HCT116 (cell line): Measurements from ENCODE around the gene CUZD1. TPM values are rescaled to one million over a fixed set of nuclear protein-coding genes. Genes with fewer than 3 reads are reported as not detected.

Source experiments
- ATAC-seq: fragments of 200-7000 bp; cut with Tn5 transposase; 2 replicates; pipeline ENCODE4 v1.9.1; 2020; ENCODE audit warnings: mild to moderate bottlenecking, moderate library complexity
- BruUV-seq: library from RNA; stranded (reverse); fragments of 400-500 nt; replicated peaks from 2 replicates; lab custom pipeline; 2021; lab: Mats Ljungman, UMichigan
- CTCF ChIA-PET: fragments of 300-600 bp; sonication (Branson Sonifier 250); formaldehyde crosslinking; loops from one replicate; lab custom pipeline; 2021; ENCODE audit warnings: antibody characterized with exemption; lab: Charles Lee
- POLR2A ChIA-PET: fragments of 300-600, 350-600 bp; sonication (Branson Sonifier 250); formaldehyde crosslinking; loops from one replicate; lab custom pipeline; 2021; ENCODE audit warnings: antibody characterized with exemption; lab: Charles Lee
- RAD21 ChIA-PET, 2 experiments: fragments of 300-600 bp; sonication (Branson Sonifier 250); formaldehyde crosslinking; loops; one replicate each; lab custom pipeline; 2023; ENCODE audit warnings: low total read pairs in 2 of 2; ENCODE audit not compliant: uncharacterized antibody in 2 of 2, unreplicated experiment in 2 of 2, low non-redundant PET in 1 of 2; lab: Charles Lee
- DNase-seq: peaks from one replicate; pipeline ENCODE4 v3.0.0-alpha.2; 2010; ENCODE audit warnings: low read depth, low spot score
- H2AFZ ChIP-seq: fragments of 200-600 bp; shearing (Covaris generic), sonication (generic); 2 replicates; pipeline ENCODE4 v1.6.1; 2017; ENCODE audit warnings: low read depth, mixed run types, mixed read lengths, antibody characterized with exemption, low read length; ENCODE audit not compliant: poor library complexity, severe bottlenecking
- H3K27ac ChIP-seq: 2 replicates; pipeline ENCODE4 v1.5.1; 2012; ENCODE audit warnings: low read depth, low read length
- H3K27me3 ChIP-seq: fragments of 200-600 bp; sonication (generic); 2 replicates; pipeline ENCODE4 v1.6.1; 2016; ENCODE audit warnings: mixed run types, low read length, mixed read lengths; ENCODE audit not compliant: insufficient read depth
- H3K36me3 ChIP-seq, 2 experiments: fragments of 200-500 bp in 1 of 2; fragments of 200-600 bp in 1 of 2; sonication (Bioruptor generic) in 1 of 2; sonication (generic) in 1 of 2; 2 replicates each; pipeline versions ENCODE4 v1.5.1 to v1.6.1; 2014 to 2016; ENCODE audit warnings: low read length in 2 of 2, inconsistent platforms in 1 of 2, mixed read lengths in 1 of 2, mixed run types in 1 of 2; ENCODE audit not compliant: insufficient read depth in 2 of 2, control insufficient read depth in 1 of 2
- H3K4me1 ChIP-seq, 2 experiments: fragments of 200-600 bp in 1 of 2; sonication (generic) in 1 of 2; 2 replicates each; pipeline versions ENCODE4 v1.5.1 to v1.6.1; 2012 to 2017; ENCODE audit warnings: low read length in 2 of 2, inconsistent platforms in 1 of 2, mild to moderate bottlenecking in 1 of 2, mixed read lengths in 1 of 2, mixed run types in 1 of 2, moderate library complexity in 1 of 2; ENCODE audit not compliant: insufficient read depth in 2 of 2, control insufficient read depth in 1 of 2
- H3K4me2 ChIP-seq: fragments of 200-600 bp; sonication (generic); 2 replicates; pipeline ENCODE4 v1.6.1; 2017; ENCODE audit warnings: mixed run types, low read length, mixed read lengths
- H3K4me3 ChIP-seq, 2 experiments: fragments of 200-600 bp in 1 of 2; sonication (generic) in 1 of 2; replicated peaks in 1 of 2; 2 replicates each; pipeline ENCODE4 v1.5.1; 2011 to 2016; ENCODE audit warnings: low read length in 2 of 2, control low read depth in 1 of 2, low read depth in 1 of 2, mild to moderate bottlenecking in 1 of 2, mixed read lengths in 1 of 2, mixed run types in 1 of 2
- H3K79me2 ChIP-seq: fragments of 200-600 bp; sonication (generic); 2 replicates; pipeline ENCODE4 v1.6.1; 2017; ENCODE audit warnings: mild to moderate bottlenecking, mixed run types, low read length, moderate library complexity, mixed read lengths; ENCODE audit not compliant: insufficient read depth
- H3K9ac ChIP-seq: fragments of 200-600 bp; sonication (generic); 2 replicates; pipeline ENCODE4 v1.6.1; 2016; ENCODE audit warnings: low read length, mixed read lengths
- H3K9me2 ChIP-seq: fragments of 200-600 bp; sonication (generic), shearing (Covaris generic); 2 replicates; pipeline ENCODE4 v1.6.1; 2017; ENCODE audit warnings: mixed run types, mild to moderate bottlenecking, moderate library complexity; ENCODE audit not compliant: insufficient read depth
- H3K9me3 ChIP-seq, 2 experiments: fragments of 200-500 bp in 1 of 2; fragments of 200-600 bp in 1 of 2; sonication (Bioruptor generic) in 1 of 2; sonication (generic) in 1 of 2; 2 replicates each; pipeline ENCODE4 v1.6.1; 2014 to 2017; ENCODE audit warnings: low read length in 2 of 2, mixed read lengths in 2 of 2, inconsistent platforms in 1 of 2, low read depth in 1 of 2, mild to moderate bottlenecking in 1 of 2, mixed run types in 1 of 2, moderate library complexity in 1 of 2; ENCODE audit not compliant: control insufficient read depth in 1 of 2, insufficient read depth in 1 of 2
- H4K20me1 ChIP-seq: fragments of 200-600 bp; sonication (generic), shearing (Covaris generic); 2 replicates; pipeline ENCODE4 v1.6.1; 2017; ENCODE audit warnings: mixed run types, mild to moderate bottlenecking, moderate library complexity; ENCODE audit not compliant: insufficient read depth
- CBX3 ChIP-seq: IDR thresholded peaks from 2 replicates; pipeline ENCODE4 v1.6.1; 2012; ENCODE audit warnings: low read depth
- CEBPB ChIP-seq: IDR thresholded peaks from 2 replicates; pipeline ENCODE4 v1.6.1; 2012; ENCODE audit warnings: low read depth
- EGR1 ChIP-seq: IDR thresholded peaks from 2 replicates; pipeline ENCODE4 v1.6.1; 2012; ENCODE audit warnings: low read depth
- ELF1 ChIP-seq: IDR thresholded peaks from 2 replicates; pipeline ENCODE4 v1.6.1; 2012; ENCODE audit warnings: low read depth, borderline replicate concordance
- EZH2 ChIP-seq: fragments of 200-600 bp; sonication (generic); IDR thresholded peaks from 2 replicates; pipeline ENCODE4 v1.6.1; 2017; ENCODE audit warnings: antibody characterized with exemption, mixed run types
- FOSL1 ChIP-seq: IDR thresholded peaks from 2 replicates; pipeline ENCODE4 v1.6.1; 2012; ENCODE audit warnings: low read depth
- JUND ChIP-seq: IDR thresholded peaks from 2 replicates; pipeline ENCODE4 v1.6.1; 2012
- POLR2A ChIP-seq: IDR thresholded peaks from 2 replicates; pipeline ENCODE4 v1.7.0; 2011; ENCODE audit warnings: borderline replicate concordance; ENCODE audit not compliant: insufficient read depth, insufficient read length; ENCODE audit errors: extremely low read depth
- POLR2AphosphoS5 ChIP-seq: IDR thresholded peaks from 2 replicates; pipeline ENCODE4 v1.6.1; 2011; ENCODE audit warnings: mild to moderate bottlenecking, low read depth, low read length, moderate library complexity
- RAD21 ChIP-seq: IDR thresholded peaks from 2 replicates; pipeline ENCODE4 v1.6.1; 2012; ENCODE audit warnings: low read depth, mild to moderate bottlenecking
- SIN3A ChIP-seq: IDR thresholded peaks from 2 replicates; pipeline ENCODE4 v1.6.1; 2012; ENCODE audit warnings: low read depth
- SP1 ChIP-seq: IDR thresholded peaks from 2 replicates; pipeline ENCODE4 v1.6.1; 2012; ENCODE audit warnings: low read depth
- SRF ChIP-seq: IDR thresholded peaks from 2 replicates; pipeline ENCODE4 v1.6.1; 2012; ENCODE audit warnings: low read depth
- TCF7L2 ChIP-seq: IDR thresholded peaks from 2 replicates; pipeline ENCODE4 v1.7.0; 2011; ENCODE audit warnings: borderline replicate concordance, inconsistent platforms; ENCODE audit not compliant: insufficient read depth, insufficient read length; ENCODE audit errors: extremely low read depth
- ZFX ChIP-seq: fragments of 450-650 bp; IDR thresholded peaks from 2 replicates; pipeline ENCODE4 v1.6.1; 2017
- ZNF274 ChIP-seq: fragments of 200-500 bp; sonication (Bioruptor generic); IDR thresholded peaks from 2 replicates; pipeline ENCODE4 v1.6.1; 2014; ENCODE audit warnings: mild to moderate bottlenecking, low read depth, low read length, inconsistent platforms
- intact Hi-C: fragments of 100-400 bp; cut with micrococcal nuclease; formaldehyde crosslinking; loops from 2 replicates; pipeline ENCODE4 v1.10.0; 2022
- total RNA-seq: library from RNA; stranded (reverse); gene quantifications from one replicate; pipeline ENCODE4 v1.2.1, GENCODE V29; 2021; ENCODE audit not compliant: unreplicated experiment
- TF ChIP-seq, protein P1 (sequence below): IDR thresholded peaks from 2 replicates; pipeline ENCODE4 v1.6.1; 2012
- TF ChIP-seq, protein P2 (sequence below): IDR thresholded peaks from 2 replicates; pipeline ENCODE4 v1.6.1; 2012
- TF ChIP-seq, protein P3 (sequence below): IDR thresholded peaks from 2 replicates; pipeline ENCODE4 v1.6.1; 2012; ENCODE audit warnings: low read depth

CUZD1 gene
- total RNA-seq, 1 experiment from 2014 or later = 1.7 TPM

DNA sequence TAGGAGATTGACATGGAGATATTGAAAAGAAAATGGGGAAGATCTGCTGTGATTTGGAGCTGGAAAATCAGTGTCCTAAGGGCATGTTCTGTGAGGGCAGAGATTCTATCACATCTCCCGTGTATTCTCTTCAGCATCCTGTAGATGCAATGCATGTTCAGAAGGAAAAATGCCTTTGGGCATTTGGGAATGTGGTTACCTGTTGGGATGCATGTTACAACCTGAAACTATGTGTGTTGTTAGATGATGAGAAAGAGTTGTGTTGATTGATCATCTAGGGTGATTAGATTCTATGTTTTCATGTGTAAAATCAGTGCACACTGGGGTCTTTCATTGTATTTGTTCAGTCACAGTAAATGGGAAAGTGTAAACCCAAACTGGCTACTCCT is 14.7 kb downstream of the CUZD1 start:
- ChIA-PET CTCF (no interaction called here), RAD21 (no interaction called here), POLR2A (no interaction called here)
- no peaks in the 10 kb centered on the region for H3K9me2 ChIP-seq
- H3K36me3 ChIP-seq = 0 out of 4 replicates have a peak, but pooled peaks cover 0 to 3% of the 10 kb centered on the region in 2 experiments
- H3K4me2 ChIP-seq = no peak overlapping the region
- no peak overlapping the region for H3K4me3 ChIP-seq
- no peak for ATAC-seq
- H3K79me2 ChIP-seq = no peaks in the 10 kb centered on the region
- no peak for DNase-seq
- H3K9me3 ChIP-seq = no peaks in the 10 kb centered on the region
- no peak overlapping the region for H3K9ac ChIP-seq
- H4K20me1 ChIP-seq = no peaks in the 10 kb centered on the region
- H3K27ac ChIP-seq = no peak overlapping the region
- TF ChIP-seq RAD21 (no peak), ZFX (no peak), SRF (no peak), ZNF274 (no peak), CBX3 (no peak), SP1 (no peak), POLR2AphosphoS5 (no peak), EGR1 (no peak), SIN3A (no peak), POLR2A (no peak), JUND (no peak), EZH2 (no peak), TCF7L2 (no peak), FOSL1 (no peak), CEBPB (no peak), ELF1 (no peak)
- TF ChIP-seq, protein P1, sequence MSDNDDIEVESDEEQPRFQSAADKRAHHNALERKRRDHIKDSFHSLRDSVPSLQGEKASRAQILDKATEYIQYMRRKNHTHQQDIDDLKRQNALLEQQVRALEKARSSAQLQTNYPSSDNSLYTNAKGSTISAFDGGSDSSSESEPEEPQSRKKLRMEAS = no peak
- TF ChIP-seq, protein P2, sequence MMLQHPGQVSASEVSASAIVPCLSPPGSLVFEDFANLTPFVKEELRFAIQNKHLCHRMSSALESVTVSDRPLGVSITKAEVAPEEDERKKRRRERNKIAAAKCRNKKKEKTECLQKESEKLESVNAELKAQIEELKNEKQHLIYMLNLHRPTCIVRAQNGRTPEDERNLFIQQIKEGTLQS = no peak
- TF ChIP-seq, protein P3, sequence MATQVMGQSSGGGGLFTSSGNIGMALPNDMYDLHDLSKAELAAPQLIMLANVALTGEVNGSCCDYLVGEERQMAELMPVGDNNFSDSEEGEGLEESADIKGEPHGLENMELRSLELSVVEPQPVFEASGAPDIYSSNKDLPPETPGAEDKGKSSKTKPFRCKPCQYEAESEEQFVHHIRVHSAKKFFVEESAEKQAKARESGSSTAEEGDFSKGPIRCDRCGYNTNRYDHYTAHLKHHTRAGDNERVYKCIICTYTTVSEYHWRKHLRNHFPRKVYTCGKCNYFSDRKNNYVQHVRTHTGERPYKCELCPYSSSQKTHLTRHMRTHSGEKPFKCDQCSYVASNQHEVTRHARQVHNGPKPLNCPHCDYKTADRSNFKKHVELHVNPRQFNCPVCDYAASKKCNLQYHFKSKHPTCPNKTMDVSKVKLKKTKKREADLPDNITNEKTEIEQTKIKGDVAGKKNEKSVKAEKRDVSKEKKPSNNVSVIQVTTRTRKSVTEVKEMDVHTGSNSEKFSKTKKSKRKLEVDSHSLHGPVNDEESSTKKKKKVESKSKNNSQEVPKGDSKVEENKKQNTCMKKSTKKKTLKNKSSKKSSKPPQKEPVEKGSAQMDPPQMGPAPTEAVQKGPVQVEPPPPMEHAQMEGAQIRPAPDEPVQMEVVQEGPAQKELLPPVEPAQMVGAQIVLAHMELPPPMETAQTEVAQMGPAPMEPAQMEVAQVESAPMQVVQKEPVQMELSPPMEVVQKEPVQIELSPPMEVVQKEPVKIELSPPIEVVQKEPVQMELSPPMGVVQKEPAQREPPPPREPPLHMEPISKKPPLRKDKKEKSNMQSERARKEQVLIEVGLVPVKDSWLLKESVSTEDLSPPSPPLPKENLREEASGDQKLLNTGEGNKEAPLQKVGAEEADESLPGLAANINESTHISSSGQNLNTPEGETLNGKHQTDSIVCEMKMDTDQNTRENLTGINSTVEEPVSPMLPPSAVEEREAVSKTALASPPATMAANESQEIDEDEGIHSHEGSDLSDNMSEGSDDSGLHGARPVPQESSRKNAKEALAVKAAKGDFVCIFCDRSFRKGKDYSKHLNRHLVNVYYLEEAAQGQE = no peak
- BruUV-seq = no TSS peak
- intact Hi-C loops = no loop called here
- H3K4me1 ChIP-seq = no peaks in the 10 kb centered on the region
- peaks cover 55% of the 10 kb centered on the region for H3K27me3 ChIP-seq
- H2AFZ ChIP-seq = no peak overlapping the region
